Left lung (tissue), 10 donors: ENCODE results near the gene SNCAIP. TPM values are rescaled to one million over a fixed set of nuclear protein-coding genes. Genes with fewer than 3 reads are reported as not detected.

Source experiments
- ATAC-seq: fragments of 200-7000 bp; cut with Tn5 transposase; one replicate; pipeline ENCODE4 v1.9.1; 2020; ENCODE audit warnings: moderate library complexity
- DNase-seq, 4 donors: peaks; one replicate each; pipeline ENCODE4 v3.0.0-alpha.2; 2013 to 2020
- H3K27ac ChIP-seq, 2 donors: fragments of 200-600 bp; sonication (generic) in 1 of 2; one replicate each; pipeline versions ENCODE4 v1.5.0 to v1.8.0; 2020 to 2021
- H3K27me3 ChIP-seq, 2 donors: fragments of 200-600 bp; sonication (generic) in 1 of 2; one replicate each; pipeline versions ENCODE4 v1.5.0 to v1.8.0; 2020 to 2021
- H3K36me3 ChIP-seq, 2 donors: fragments of 200-600 bp; sonication (generic) in 1 of 2; one replicate each; pipeline versions ENCODE4 v1.5.0 to v1.8.0; 2020 to 2021
- H3K4me1 ChIP-seq, 2 donors: fragments of 200-600 bp; one replicate each; pipeline ENCODE4 v1.8.0; 2021
- H3K4me3 ChIP-seq, 2 donors: fragments of 200-600 bp; sonication (generic) in 1 of 2; one replicate each; pipeline versions ENCODE4 v1.5.0 to v1.8.0; 2020 to 2021; ENCODE audit warnings: mild to moderate bottlenecking in 1 of 2
- H3K9me3 ChIP-seq, 2 donors: fragments of 200-600 bp; sonication (generic) in 1 of 2; one replicate each; pipeline versions ENCODE4 v1.5.0 to v1.8.0; 2020 to 2021
- intact Hi-C, 2 donors: fragments of 100-400 bp; cut with DNase I; formaldehyde crosslinking; loops; one replicate each; pipeline versions ENCODE4 v1.11.2 to v1.14.2; 2022
- polyA plus RNA-seq, 6 donors: library from polyadenylated mRNA; unstranded; fragments of 120-200 nt; gene quantifications; one replicate each; pipeline ENCODE4 v1.2.1, GENCODE V29; 2013; ENCODE audit not compliant: insufficient read length in 6 of 6
- total RNA-seq, 2 donors: library from RNA; stranded (reverse); fragmentation: NEBNext Ultra II Directional; extraction: Animal tissue kit (Norgen Biotek cat#: 25700); gene quantifications; one replicate each; pipeline ENCODE4 v1.2.1, GENCODE V29; 2021
- TF ChIP-seq, protein P1 (sequence below), 2 donors: fragments of 200-600 bp; sonication (generic) in 1 of 2; IDR thresholded peaks; one replicate each; pipeline versions ENCODE4 v1.5.0 to v1.8.0; 2021; ENCODE audit warnings: antibody characterized with exemption in 2 of 2
- donor health status: DM: no; HTN: yes; CAD: no.
- donor health status: DM: no; HTN: no; CAD: no.

SNCAIP gene
- total and polyA plus RNA-seq, 8 donors, result 2.1 to 23.4 (median 17.3) TPM

DNA sequence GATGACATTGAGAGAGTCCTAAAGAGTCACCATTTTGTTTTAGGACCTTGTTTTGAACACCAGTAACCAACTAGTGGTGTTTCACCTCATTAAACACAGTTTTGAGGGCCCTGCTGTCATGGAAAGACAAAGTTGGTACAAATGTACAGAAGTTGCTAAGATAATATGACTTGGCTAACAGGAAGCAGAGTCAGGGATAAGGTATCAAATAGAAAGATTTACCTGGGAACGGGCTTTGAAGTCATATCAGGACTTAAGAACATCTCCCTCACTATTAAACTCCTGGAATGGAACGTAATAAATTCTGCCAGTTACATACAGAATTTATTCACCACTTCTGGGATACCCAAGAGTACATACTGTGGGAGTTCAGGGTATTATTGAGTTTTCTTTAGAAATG is 115.6 kb downstream of the SNCAIP start:
- no peaks in the 10 kb centered on the region for H3K36me3 ChIP-seq
- no peak overlapping the region for H3K4me3 ChIP-seq
- no peaks in the 10 kb centered on the region for H3K9me3 ChIP-seq
- TF ChIP-seq, protein P1, sequence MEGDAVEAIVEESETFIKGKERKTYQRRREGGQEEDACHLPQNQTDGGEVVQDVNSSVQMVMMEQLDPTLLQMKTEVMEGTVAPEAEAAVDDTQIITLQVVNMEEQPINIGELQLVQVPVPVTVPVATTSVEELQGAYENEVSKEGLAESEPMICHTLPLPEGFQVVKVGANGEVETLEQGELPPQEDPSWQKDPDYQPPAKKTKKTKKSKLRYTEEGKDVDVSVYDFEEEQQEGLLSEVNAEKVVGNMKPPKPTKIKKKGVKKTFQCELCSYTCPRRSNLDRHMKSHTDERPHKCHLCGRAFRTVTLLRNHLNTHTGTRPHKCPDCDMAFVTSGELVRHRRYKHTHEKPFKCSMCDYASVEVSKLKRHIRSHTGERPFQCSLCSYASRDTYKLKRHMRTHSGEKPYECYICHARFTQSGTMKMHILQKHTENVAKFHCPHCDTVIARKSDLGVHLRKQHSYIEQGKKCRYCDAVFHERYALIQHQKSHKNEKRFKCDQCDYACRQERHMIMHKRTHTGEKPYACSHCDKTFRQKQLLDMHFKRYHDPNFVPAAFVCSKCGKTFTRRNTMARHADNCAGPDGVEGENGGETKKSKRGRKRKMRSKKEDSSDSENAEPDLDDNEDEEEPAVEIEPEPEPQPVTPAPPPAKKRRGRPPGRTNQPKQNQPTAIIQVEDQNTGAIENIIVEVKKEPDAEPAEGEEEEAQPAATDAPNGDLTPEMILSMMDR (IDR thresholded peaks at IDR 0.05), result no peak
- H3K27ac ChIP-seq, result no peak overlapping the region
- H3K4me1 ChIP-seq, result no peaks in the 10 kb centered on the region
- intact Hi-C loops, result no loop called here
- ATAC-seq, result no peak
- no peaks in the 10 kb centered on the region for H3K27me3 ChIP-seq
- DNase-seq, result no peak

DNA sequence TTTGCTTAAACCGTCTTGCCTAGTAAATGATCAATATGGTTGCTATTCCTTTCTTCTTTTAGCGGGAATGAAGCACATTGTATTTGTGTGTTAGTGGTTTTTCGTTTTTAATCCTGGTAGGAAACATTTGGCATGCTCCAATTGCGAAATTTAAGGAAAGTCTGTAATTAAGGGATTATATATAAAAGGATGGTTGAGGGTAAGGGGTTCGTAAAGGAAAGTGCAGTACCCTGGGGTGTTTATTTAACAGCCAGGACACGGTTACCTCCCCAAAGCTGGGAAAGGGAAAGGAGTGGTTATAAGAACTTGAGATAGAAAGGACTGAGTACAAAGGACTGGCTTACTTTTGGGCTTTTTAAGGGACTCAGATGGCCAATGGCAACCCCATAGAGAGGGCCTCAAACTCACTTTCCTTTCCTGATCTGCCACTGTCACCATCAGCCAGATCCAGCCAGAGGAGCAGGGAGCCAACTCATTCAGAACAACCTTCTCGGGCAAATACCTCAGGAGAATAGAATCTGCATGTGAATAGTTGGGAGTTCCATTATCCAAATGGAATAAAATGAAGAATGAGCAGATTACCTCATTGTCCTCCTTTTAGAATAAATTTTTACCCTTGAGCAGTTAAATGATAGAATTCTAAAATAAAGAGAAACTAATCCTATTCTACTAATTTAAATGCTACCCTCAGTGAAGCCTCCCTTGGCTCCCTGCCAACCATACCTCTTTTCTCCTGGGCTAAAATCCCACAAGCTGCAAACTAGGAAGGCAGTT is 117.7 kb downstream of the SNCAIP start:
- TF ChIP-seq, protein P1 (IDR thresholded peaks at IDR 0.05), result no peak
- Histone ChIP-seq H3K4me3 (no peak overlapping the region), H3K36me3 (no peaks in the 10 kb centered on the region), H3K27me3 (no peaks in the 10 kb centered on the region), H3K4me1 (no peaks in the 10 kb centered on the region), H3K27ac (no peak overlapping the region), H3K9me3 (no peaks in the 10 kb centered on the region)
- no peak for DNase-seq
- ATAC-seq, result no peak
- intact Hi-C loops, result no loop called here

DNA sequence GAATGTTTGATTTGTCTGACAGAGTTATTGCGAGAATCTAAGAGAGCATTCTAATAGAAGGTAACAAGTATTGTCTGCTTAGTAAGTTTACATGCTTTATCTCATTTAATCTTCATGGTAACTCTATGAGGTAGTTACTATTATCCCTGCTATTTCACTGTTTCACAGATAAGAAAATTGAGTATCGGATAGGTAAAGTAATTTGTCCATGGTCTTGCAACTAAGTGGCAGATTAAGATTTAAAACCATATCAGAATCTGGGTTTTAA is 118.2 kb downstream of the SNCAIP start:
- Histone ChIP-seq H3K36me3 (no peaks in the 10 kb centered on the region), H3K4me1 (no peaks in the 10 kb centered on the region), H3K9me3 (no peaks in the 10 kb centered on the region), H3K27ac (no peak overlapping the region), H3K27me3 (no peaks in the 10 kb centered on the region), H3K4me3 (no peak overlapping the region)
- no peak for ATAC-seq
- intact Hi-C loops, result no loop called here
- TF ChIP-seq, protein P1 (IDR thresholded peaks at IDR 0.05), result no peak
- no peak for DNase-seq

DNA sequence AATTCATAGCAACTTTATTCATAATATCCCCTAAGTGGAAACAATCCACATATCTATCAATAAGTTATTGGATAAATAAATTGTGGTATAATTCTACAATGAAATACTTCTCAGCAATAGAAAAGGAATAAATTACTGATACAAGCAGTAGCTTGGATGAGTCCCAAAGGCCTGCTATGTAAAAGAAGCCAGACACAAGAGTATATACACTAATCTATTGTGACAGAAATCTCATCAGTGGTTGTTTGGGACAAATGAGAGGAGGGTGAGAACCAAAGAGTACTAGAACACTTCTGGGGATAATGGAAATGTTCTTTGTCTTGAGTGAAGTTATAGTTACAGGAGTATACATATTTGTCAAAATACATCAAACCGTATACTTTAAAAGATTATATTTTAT is 119.3 kb downstream of the SNCAIP start:
- no peak overlapping the region for H3K27ac ChIP-seq
- ATAC-seq (no peak), DNase-seq (no peak)
- no peaks in the 10 kb centered on the region for H3K9me3 ChIP-seq
- H3K4me1 ChIP-seq, result no peaks in the 10 kb centered on the region
- H3K27me3 ChIP-seq, result no peaks in the 10 kb centered on the region
- no peaks in the 10 kb centered on the region for H3K36me3 ChIP-seq
- H3K4me3 ChIP-seq, result no peak overlapping the region
- TF ChIP-seq, protein P1 (IDR thresholded peaks at IDR 0.05), result no peak
- intact Hi-C loops, result no loop called here

DNA sequence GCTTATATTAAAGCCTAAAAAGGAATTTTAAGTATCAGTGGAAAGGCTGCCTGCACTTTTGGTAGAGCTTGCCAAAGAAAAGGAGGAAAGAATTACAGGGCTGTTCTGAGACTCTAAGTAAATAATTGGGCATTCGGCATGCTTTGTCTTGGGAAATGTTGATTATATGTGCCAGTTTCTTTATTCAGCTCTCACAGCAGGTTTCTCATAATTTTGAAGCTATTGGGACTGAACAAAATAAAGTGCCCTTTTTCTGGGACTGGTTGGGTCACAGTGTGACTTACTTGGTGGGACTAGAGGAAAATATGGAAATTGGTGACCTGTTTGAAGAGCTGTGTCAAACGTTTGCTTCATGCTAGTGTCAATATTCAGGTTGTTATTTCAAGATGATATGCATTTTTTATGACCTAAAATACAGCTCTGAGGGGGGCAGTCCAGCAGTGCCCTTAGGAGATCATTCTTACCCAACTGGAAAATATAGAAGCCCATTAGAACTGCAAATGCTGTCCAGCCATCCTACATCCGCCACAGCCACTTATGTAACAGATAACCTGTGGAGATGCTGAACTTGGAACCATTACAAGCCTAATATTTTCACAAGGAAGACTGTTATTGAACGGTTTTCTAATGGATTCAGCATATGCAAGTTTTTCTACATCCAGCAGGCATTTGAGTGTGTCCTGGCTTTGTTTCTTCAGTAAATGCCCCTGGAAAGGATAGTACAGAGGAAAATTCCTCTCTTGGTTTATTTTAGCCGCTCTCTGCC is 122.4 kb downstream of the SNCAIP start:
- no peak overlapping the region for H3K4me3 ChIP-seq
- no peaks in the 10 kb centered on the region for H3K27me3 ChIP-seq
- H3K27ac ChIP-seq, result no peak overlapping the region
- TF ChIP-seq, protein P1 (IDR thresholded peaks at IDR 0.05), result no peak
- no peaks in the 10 kb centered on the region for H3K9me3 ChIP-seq
- H3K36me3 ChIP-seq, result no peaks in the 10 kb centered on the region
- ATAC-seq (no peak), DNase-seq (no peak)
- intact Hi-C loops, result no loop called here
- no peaks in the 10 kb centered on the region for H3K4me1 ChIP-seq
